OCI-LY1 (cell line): ENCODE results near the gene PTPRN2.

Source experiments
- H2AFZ ChIP-seq: fragments of 200-600 bp; sonication (generic), shearing (Covaris generic); 2 replicates; pipeline ENCODE4 v1.6.0; 2014; ENCODE audit warnings: antibody characterized with exemption, mild to moderate bottlenecking, low read length
- H3F3A ChIP-seq: fragments of 200-600 bp; sonication (generic), shearing (Covaris generic); 2 replicates; pipeline ENCODE4 v1.6.0; 2014; ENCODE audit warnings: mild to moderate bottlenecking, antibody characterized with exemption, low read length, moderate library complexity; ENCODE audit not compliant: insufficient read depth
- H3K27ac ChIP-seq: fragments of 200-600 bp; sonication (generic); 2 replicates; pipeline ENCODE4 v1.5.1; 2014; ENCODE audit warnings: low read length, mixed run types, mild to moderate bottlenecking, low read depth; ENCODE audit not compliant: poor library complexity, severe bottlenecking
- H3K27me3 ChIP-seq: fragments of 200-600 bp; sonication (generic); 2 replicates; pipeline ENCODE4 v1.6.0; 2014; ENCODE audit warnings: antibody characterized with exemption, mild to moderate bottlenecking, low read length, moderate library complexity; ENCODE audit not compliant: insufficient read depth
- H3K36me3 ChIP-seq: fragments of 200-600 bp; sonication (generic); 2 replicates; pipeline ENCODE4 v1.6.1; 2014; ENCODE audit warnings: mild to moderate bottlenecking, antibody characterized with exemption, low read length, moderate library complexity, mixed read lengths; ENCODE audit not compliant: insufficient read depth
- H3K4me1 ChIP-seq: fragments of 200-600 bp; sonication (generic); 2 replicates; pipeline ENCODE4 v1.5.1; 2014; ENCODE audit warnings: mild to moderate bottlenecking, low read length, moderate library complexity; ENCODE audit not compliant: insufficient read depth, severe bottlenecking
- H3K4me2 ChIP-seq: fragments of 200-600 bp; sonication (generic), shearing (Covaris generic); 2 replicates; pipeline ENCODE4 v1.6.1; 2014; ENCODE audit warnings: low read length
- H3K4me3 ChIP-seq: fragments of 200-600 bp; sonication (generic); 2 replicates; pipeline ENCODE4 v1.5.1; 2014; ENCODE audit warnings: low read length, low read depth, mild to moderate bottlenecking, mixed read lengths; ENCODE audit not compliant: poor library complexity, severe bottlenecking
- H3K79me2 ChIP-seq: fragments of 200-600 bp; shearing (Covaris generic); 2 replicates; pipeline ENCODE4 v1.6.1; 2016; ENCODE audit warnings: mixed run types, low read length, mixed read lengths; ENCODE audit not compliant: insufficient read depth
- H3K9ac ChIP-seq: fragments of 200-600 bp; sonication (generic), shearing (Covaris generic); 2 replicates; pipeline ENCODE4 v1.6.1; 2014; ENCODE audit warnings: mild to moderate bottlenecking, low read length, mixed read lengths
- H3K9me2 ChIP-seq: fragments of 200-600 bp; sonication (generic), shearing (Covaris generic); 2 replicates; pipeline ENCODE4 v1.6.1; 2014; ENCODE audit warnings: low read depth, mild to moderate bottlenecking, low read length, mixed read lengths
- H3K9me3 ChIP-seq: fragments of 200-600 bp; shearing (Covaris generic); 2 replicates; pipeline ENCODE4 v1.6.1; 2014; ENCODE audit warnings: low read length, mixed read lengths
- H4K20me1 ChIP-seq: fragments of 200-600 bp; sonication (generic), shearing (Covaris generic); 2 replicates; pipeline ENCODE4 v1.6.0; 2016; ENCODE audit warnings: mild to moderate bottlenecking, low read length; ENCODE audit not compliant: insufficient read depth
- CTCF ChIP-seq: fragments of 200-600 bp; sonication (generic), shearing (Covaris generic); IDR thresholded peaks from 2 replicates; pipeline ENCODE4 v1.5.1; 2017; ENCODE audit warnings: mild to moderate bottlenecking, antibody characterized with exemption, low read length, moderate library complexity, mixed read lengths
- EZH2 ChIP-seq: fragments of 200-600 bp; sonication (generic), shearing (Covaris generic); IDR thresholded peaks from 2 replicates; pipeline ENCODE4 v1.8.0; 2017; ENCODE audit warnings: borderline replicate concordance, mixed run types, mild to moderate bottlenecking, antibody characterized with exemption, low read length, moderate library complexity, mixed read lengths

Gene PTPRN2

GRCh38 chr7:158532093-158532627 lies 55.5 kb downstream of the PTPRN2 start:
- Histone ChIP-seq H3K27me3 (no peaks in the 10 kb centered on the region), H3K9me3 (peaks cover 7% of the 10 kb centered on the region)

GRCh38 chr7:158531661-158532060 lies 56.0 kb downstream of the PTPRN2 start:
- Histone ChIP-seq H3K79me2 (no peaks in the 10 kb centered on the region), H2AFZ (no peak overlapping the region), H3K4me1 (peaks cover 80% of the 10 kb centered on the region), H3K9ac (peak overlapping the region; percentile 44), H3K27ac (peak overlapping the region; percentile 98), H4K20me1 (no peaks in the 10 kb centered on the region), H3F3A (peaks cover 11% of the 10 kb centered on the region; the same call in 1 of the 2 replicates), H3K9me3 (peaks cover 7% of the 10 kb centered on the region), H3K9me2 (no peaks in the 10 kb centered on the region), H3K4me3 (no peak overlapping the region), H3K36me3 (no peaks in the 10 kb centered on the region), H3K27me3 (no peaks in the 10 kb centered on the region), H3K4me2 (peak overlapping the region; percentile 12; the same call in 1 of the 2 replicates)
- TF ChIP-seq CTCF = no peak
- no peak for TF ChIP-seq EZH2

More at GRCh38 chr7:158532093-158532627, 55.5 kb downstream of the PTPRN2 start:
- H3K4me3 ChIP-seq = no peak overlapping the region
- no peaks in the 10 kb centered on the region for H3K36me3 ChIP-seq
- TF ChIP-seq EZH2 (no peak), CTCF (no peak)
- no peaks in the 10 kb centered on the region for H4K20me1 ChIP-seq
- peak overlapping the region; percentile 12; the same call in 1 of the 2 replicates for H3K4me2 ChIP-seq
- H3K9me2 ChIP-seq = no peaks in the 10 kb centered on the region
- peaks cover 80% of the 10 kb centered on the region for H3K4me1 ChIP-seq
- H2AFZ ChIP-seq = no peak overlapping the region
- H3F3A ChIP-seq = peaks cover 11% of the 10 kb centered on the region; the same call in 1 of the 2 replicates
- peak overlapping the region; percentile 98 for H3K27ac ChIP-seq
- no peaks in the 10 kb centered on the region for H3K79me2 ChIP-seq
- peak overlapping the region; percentile 44; the same call in 1 of the 2 replicates for H3K9ac ChIP-seq

- Histone ChIP-seq H3F3A (peaks cover 11% of the 10 kb centered on the region; the same call in 1 of the 2 replicates), H3K4me1 (peaks cover 83% of the 10 kb centered on the region), H3K79me2 (no peaks in the 10 kb centered on the region), H3K4me2 (peak overlapping the region; percentile 12; the same call in 1 of the 2 replicates), H3K9ac (peak overlapping the region; percentile 44), H3K4me3 (no peak overlapping the region), H3K27me3 (no peaks in the 10 kb centered on the region), H2AFZ (no peak overlapping the region), H3K9me2 (no peaks in the 10 kb centered on the region), H3K9me3 (peaks cover 7% of the 10 kb centered on the region), H3K27ac (peak overlapping the region; percentile 98), H3K36me3 (no peaks in the 10 kb centered on the region), H4K20me1 (no peaks in the 10 kb centered on the region)
- TF ChIP-seq EZH2 = no peak
- TF ChIP-seq CTCF = no peak
Measured at GRCh38 chr7:158530800-158531609, 56.6 kb downstream of the PTPRN2 start.
